ENCODE measurements around the gene CHD8.
"Not testable (repeated sequence)": the region's sequence is repeated elsewhere in the genome, so short reads cannot be mapped to it uniquely, and the experiment has no call there.

- TF ChIP-seq CTCF, POLR2A, EP300 (IDR thresholded peaks at IDR 0.05): not testable (repeated sequence)
Measured at GRCh38 chr14:21442657-21443056, 13.3 kb downstream of the CHD8 start.
